Measurements from ENCODE around the gene CD300H.

GRCh38 chr17:74555427-74555940 is 11.8 kb downstream of the CD300H start:
- TF ChIP-seq POLR2A (IDR thresholded peaks at IDR 0.05) (no peak), POLR2AphosphoS5 (IDR thresholded peaks at IDR 0.05) (no peak)
- TF ChIP-seq, protein P1, sequence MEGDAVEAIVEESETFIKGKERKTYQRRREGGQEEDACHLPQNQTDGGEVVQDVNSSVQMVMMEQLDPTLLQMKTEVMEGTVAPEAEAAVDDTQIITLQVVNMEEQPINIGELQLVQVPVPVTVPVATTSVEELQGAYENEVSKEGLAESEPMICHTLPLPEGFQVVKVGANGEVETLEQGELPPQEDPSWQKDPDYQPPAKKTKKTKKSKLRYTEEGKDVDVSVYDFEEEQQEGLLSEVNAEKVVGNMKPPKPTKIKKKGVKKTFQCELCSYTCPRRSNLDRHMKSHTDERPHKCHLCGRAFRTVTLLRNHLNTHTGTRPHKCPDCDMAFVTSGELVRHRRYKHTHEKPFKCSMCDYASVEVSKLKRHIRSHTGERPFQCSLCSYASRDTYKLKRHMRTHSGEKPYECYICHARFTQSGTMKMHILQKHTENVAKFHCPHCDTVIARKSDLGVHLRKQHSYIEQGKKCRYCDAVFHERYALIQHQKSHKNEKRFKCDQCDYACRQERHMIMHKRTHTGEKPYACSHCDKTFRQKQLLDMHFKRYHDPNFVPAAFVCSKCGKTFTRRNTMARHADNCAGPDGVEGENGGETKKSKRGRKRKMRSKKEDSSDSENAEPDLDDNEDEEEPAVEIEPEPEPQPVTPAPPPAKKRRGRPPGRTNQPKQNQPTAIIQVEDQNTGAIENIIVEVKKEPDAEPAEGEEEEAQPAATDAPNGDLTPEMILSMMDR (IDR thresholded peaks at IDR 0.05), result no peak

Measured in prostate gland (tissue), 2 donors.